HUES48 (cell line): Measurements from ENCODE around the gene MRPS23.

Experiments
- H3K27ac ChIP-seq: one replicate; pipeline ENCODE4 v1.7.0; 2013; ENCODE audit warnings: low read depth, low read length, inconsistent platforms
- H3K27me3 ChIP-seq: 2 replicates; pipeline ENCODE4 v1.6.1; 2013; ENCODE audit warnings: mild to moderate bottlenecking, low read length; ENCODE audit not compliant: control insufficient read depth, insufficient read depth
- H3K36me3 ChIP-seq: 2 replicates; pipeline ENCODE4 v1.6.1; 2013; ENCODE audit warnings: low read length; ENCODE audit not compliant: control insufficient read depth, insufficient read depth
- H3K4me1 ChIP-seq: 2 replicates; pipeline ENCODE4 v1.6.1; 2013; ENCODE audit warnings: mild to moderate bottlenecking, low read length; ENCODE audit not compliant: control insufficient read depth, insufficient read depth
- H3K4me3 ChIP-seq: 2 replicates; pipeline ENCODE4 v1.5.1; 2013; ENCODE audit warnings: mild to moderate bottlenecking, low read depth, low read length
- H3K9ac ChIP-seq: 2 replicates; pipeline ENCODE4 v1.6.1; 2013; ENCODE audit warnings: mild to moderate bottlenecking, low read depth, low read length, moderate library complexity
- H3K9me3 ChIP-seq: 2 replicates; pipeline ENCODE4 v1.6.1; 2013; ENCODE audit warnings: low read length; ENCODE audit not compliant: control insufficient read depth, insufficient read depth

MRPS23 gene

GRCh38 chr17:57876866-57877237 is 27.0 kb upstream of the MRPS23 start:
- Histone ChIP-seq H3K27me3 (peaks cover 45% of the 10 kb centered on the region), H3K4me1 (peaks cover 67% of the 10 kb centered on the region), H3K4me3 (no peak overlapping the region), H3K27ac (no peak overlapping the region), H3K36me3 (no peaks in the 10 kb centered on the region), H3K9ac (no peak overlapping the region), H3K9me3 (no peaks in the 10 kb centered on the region)

DNA sequence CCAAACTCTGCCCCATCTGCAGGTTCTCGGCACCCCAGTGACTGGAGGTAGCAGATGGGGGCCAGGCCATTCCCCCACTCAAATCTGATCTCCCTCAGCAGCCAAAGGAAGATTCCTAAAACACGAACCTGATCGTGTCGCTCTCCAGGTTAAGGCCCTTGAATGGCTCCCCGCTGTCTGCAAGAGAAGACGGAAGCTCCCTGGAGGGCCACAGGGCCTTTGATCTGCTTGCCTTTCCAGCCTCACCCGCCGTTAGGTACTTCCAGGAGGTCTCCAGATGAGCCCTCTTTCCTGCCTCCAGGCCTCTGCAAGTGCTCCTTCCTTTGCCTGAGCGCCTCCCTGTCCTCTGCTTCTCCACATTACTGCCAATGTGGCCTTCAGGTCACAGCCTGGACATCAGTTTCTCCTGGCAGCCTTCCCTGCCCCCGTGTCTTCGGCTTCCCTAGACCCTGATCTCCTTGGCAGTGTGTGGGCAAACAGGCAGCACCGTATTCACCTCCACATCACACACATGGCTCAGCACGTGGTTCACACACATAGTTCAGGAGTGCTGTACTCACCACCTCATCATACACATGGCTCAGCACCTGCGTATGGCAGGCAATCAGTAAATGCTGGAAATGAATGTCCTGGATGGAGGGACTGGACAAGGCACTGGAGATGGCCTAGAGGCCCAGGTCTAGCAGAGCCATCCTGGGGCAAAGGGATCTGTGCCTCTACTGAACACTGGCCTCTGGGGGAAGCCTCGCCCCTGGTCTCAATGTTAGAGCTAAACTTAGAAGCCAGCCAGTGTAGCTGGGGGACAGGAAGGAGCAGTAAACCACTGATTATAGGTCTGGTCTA is 26.4 kb upstream of the MRPS23 start:
- peak overlapping the region; percentile 97 for H3K27ac ChIP-seq
- H3K27me3 ChIP-seq, result peaks cover 45% of the 10 kb centered on the region
- no peaks in the 10 kb centered on the region for H3K9me3 ChIP-seq
- H3K4me1 ChIP-seq, result peaks cover 61% of the 10 kb centered on the region
- H3K36me3 ChIP-seq, result no peaks in the 10 kb centered on the region
- no peak overlapping the region for H3K9ac ChIP-seq
- H3K4me3 ChIP-seq, result no peak overlapping the region

- no peaks in the 10 kb centered on the region for H3K9me3 ChIP-seq
- H3K4me1 ChIP-seq, result peaks cover 57% of the 10 kb centered on the region
- 0 out of 2 replicates have a peak overlapping the region, but pooled peaks have one; percentile 24 for H3K9ac ChIP-seq
- H3K27ac ChIP-seq, result peak overlapping the region; percentile 97
- H3K4me3 ChIP-seq, result peak overlapping the region; percentile 32
- H3K27me3 ChIP-seq, result peaks cover 45% of the 10 kb centered on the region
- H3K36me3 ChIP-seq, result no peaks in the 10 kb centered on the region
Observed at GRCh38 chr17:57875290-57876022, 25.6 kb upstream of the MRPS23 start.

GRCh38 chr17:57874434-57875289 is 24.8 kb upstream of the MRPS23 start:
- Histone ChIP-seq H3K27me3 (peaks cover 49% of the 10 kb centered on the region), H3K9me3 (no peaks in the 10 kb centered on the region), H3K36me3 (no peaks in the 10 kb centered on the region), H3K27ac (peak overlapping the region; percentile 97), H3K4me3 (peak overlapping the region; percentile 32), H3K4me1 (peaks cover 50% of the 10 kb centered on the region), H3K9ac (peak overlapping the region; percentile 42)

GRCh38 chr17:57874058-57874419 is 24.2 kb upstream of the MRPS23 start:
- no peaks in the 10 kb centered on the region for H3K36me3 ChIP-seq
- peak overlapping the region; percentile 97 for H3K27ac ChIP-seq
- H3K9me3 ChIP-seq, result no peaks in the 10 kb centered on the region
- no peak overlapping the region for H3K4me3 ChIP-seq
- H3K9ac ChIP-seq, result peak overlapping the region; percentile 42
- peaks cover 55% of the 10 kb centered on the region for H3K27me3 ChIP-seq
- H3K4me1 ChIP-seq, result peaks cover 45% of the 10 kb centered on the region

DNA sequence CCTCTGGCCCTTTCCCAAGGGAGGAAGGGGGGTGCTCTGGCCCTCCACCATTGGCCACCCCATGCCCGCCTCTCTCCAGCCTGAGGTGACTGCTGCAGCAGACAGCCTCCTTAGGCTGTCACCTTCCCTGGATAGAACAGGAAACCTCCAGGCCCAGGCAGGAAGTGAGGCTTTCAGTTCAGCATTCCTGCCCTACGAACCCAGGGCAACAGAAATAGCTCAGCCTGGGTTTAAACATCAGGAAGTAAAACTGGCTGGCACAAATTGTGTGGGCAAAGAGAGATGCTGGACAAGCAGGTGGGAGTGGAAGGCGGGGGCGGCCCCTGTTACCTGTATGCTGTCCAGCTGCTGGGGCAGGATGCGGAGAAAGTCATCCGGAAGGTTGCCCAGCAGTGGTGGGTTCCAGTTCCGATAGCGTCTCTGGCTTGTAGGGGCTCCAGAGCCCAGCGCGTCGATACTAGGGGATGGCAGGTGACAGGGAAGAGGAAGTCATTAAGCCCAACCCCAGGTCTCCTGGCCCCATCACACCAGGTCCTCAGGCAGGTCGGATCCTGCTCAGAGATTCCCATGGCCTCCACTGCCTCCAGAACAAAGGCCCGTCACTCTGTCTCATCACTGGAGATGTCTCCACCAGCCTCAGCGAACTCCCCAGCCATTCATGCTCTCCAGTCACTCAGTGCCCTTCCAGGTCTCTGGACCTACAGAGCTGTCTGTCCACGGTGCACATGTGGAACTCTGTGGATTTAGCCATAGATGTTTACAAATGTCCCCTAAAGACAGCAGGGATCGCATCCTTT is 23.6 kb upstream of the MRPS23 start:
- Histone ChIP-seq H3K9me3 (no peaks in the 10 kb centered on the region), H3K36me3 (no peaks in the 10 kb centered on the region), H3K4me1 (peaks cover 46% of the 10 kb centered on the region), H3K4me3 (no peak overlapping the region), H3K27me3 (peaks cover 55% of the 10 kb centered on the region), H3K27ac (peak overlapping the region; percentile 97), H3K9ac (no peak overlapping the region)

DNA sequence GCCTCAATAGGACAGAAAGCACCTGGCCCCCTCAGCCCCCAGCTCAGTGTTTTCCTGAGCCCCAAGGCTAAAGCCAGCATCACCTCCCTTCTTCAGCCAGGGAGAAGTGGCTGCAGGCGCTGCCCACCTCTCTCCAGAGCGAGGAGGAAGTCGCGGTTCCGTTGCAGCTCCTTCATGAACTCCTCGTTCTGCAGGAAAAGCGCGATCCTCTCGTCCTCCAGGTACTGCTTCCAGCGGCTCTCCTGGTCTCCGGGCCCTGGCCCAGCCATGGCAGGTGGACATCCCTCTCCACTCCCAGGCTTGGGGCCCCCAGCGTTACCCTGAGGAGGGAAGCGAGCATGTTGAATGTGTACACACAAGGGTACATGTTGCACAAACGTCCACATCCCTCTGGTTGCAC is 22.7 kb upstream of the MRPS23 start:
- Histone ChIP-seq H3K27ac (no peak overlapping the region), H3K4me3 (no peak overlapping the region), H3K9ac (no peak overlapping the region), H3K36me3 (no peaks in the 10 kb centered on the region), H3K27me3 (peaks cover 48% of the 10 kb centered on the region), H3K9me3 (no peaks in the 10 kb centered on the region), H3K4me1 (peaks cover 47% of the 10 kb centered on the region)

DNA sequence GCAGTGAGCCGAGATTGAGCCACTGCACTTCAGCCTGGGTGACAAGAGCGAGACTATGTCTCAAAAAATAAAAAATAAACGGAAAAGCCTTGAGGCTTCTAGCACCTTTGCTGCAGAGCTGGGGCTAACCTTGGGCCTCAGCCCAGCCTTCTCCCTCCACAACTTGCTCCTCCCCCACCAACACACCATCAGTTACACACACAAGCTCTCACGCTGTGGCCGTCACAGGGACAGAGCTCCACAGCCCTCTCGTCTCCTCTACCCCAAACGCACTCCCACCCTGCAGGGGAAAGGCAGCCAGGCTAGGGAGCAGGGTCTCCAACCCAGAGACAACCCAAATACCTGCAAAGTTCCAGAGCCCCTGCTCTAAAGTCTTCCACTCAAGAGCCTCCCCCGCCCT is 22.0 kb upstream of the MRPS23 start:
- Histone ChIP-seq H3K4me1 (peaks cover 47% of the 10 kb centered on the region), H3K27ac (no peak overlapping the region), H3K9ac (no peak overlapping the region)

DNA sequence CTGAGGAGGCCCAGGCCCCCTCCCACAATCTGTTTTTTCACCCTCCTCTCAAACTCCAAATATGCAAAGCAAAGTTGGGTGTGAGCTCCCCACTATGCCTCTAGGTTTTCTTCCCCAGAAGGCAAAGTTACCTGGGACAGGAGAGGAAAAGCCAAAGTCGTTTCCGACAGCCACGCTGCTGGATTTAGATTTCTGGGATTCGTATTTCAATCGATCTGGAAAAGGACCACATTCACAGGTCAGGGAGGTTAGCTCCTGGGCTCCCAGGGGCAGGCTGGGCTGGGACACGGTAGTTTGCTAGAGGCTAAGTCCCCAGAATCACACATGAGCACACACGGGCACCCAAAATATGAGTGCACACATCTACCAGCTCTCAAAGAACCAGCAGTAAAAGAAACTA is 21.3 kb upstream of the MRPS23 start:
- no peaks in the 10 kb centered on the region for H3K9me3 ChIP-seq
- no peak overlapping the region for H3K9ac ChIP-seq
- H3K27me3 ChIP-seq, result peaks cover 34% of the 10 kb centered on the region
- no peak overlapping the region for H3K4me3 ChIP-seq
- H3K27ac ChIP-seq, result no peak overlapping the region
- H3K4me1 ChIP-seq, result peaks cover 40% of the 10 kb centered on the region
- H3K36me3 ChIP-seq, result no peaks in the 10 kb centered on the region

More for the DNA sequence above, 22.0 kb upstream of the MRPS23 start:
- H3K9me3 ChIP-seq, result no peaks in the 10 kb centered on the region
- H3K36me3 ChIP-seq, result no peaks in the 10 kb centered on the region
- H3K27me3 ChIP-seq, result peaks cover 41% of the 10 kb centered on the region
- no peak overlapping the region for H3K4me3 ChIP-seq

GRCh38 chr17:57870283-57870635 is 20.4 kb upstream of the MRPS23 start:
- no peaks in the 10 kb centered on the region for H3K36me3 ChIP-seq
- no peak overlapping the region for H3K27ac ChIP-seq
- H3K4me1 ChIP-seq, result peaks cover 31% of the 10 kb centered on the region
- no peaks in the 10 kb centered on the region for H3K9me3 ChIP-seq
- no peak overlapping the region for H3K4me3 ChIP-seq
- peaks cover 28% of the 10 kb centered on the region for H3K27me3 ChIP-seq
- H3K9ac ChIP-seq, result no peak overlapping the region
